DMS53 treated with DMSO at 0.1 percent for 48 hours (cell line): ENCODE measurements around the gene SYTL3.
"Not testable (repeated sequence)": the region's sequence is repeated elsewhere in the genome, so short reads cannot be mapped to it uniquely, and the experiment has no call there.

Source experiments
- DNase-seq: peaks from one replicate; lab custom pipeline; 2025; ENCODE audit not compliant: unreplicated experiment; lab: John Stamatoyannopoulos, UW

SYTL3 gene

GRCh38 chr6:158638324-158638854, 11.5 kb upstream of the SYTL3 start:
- DNase-seq, result no peak

DNA sequence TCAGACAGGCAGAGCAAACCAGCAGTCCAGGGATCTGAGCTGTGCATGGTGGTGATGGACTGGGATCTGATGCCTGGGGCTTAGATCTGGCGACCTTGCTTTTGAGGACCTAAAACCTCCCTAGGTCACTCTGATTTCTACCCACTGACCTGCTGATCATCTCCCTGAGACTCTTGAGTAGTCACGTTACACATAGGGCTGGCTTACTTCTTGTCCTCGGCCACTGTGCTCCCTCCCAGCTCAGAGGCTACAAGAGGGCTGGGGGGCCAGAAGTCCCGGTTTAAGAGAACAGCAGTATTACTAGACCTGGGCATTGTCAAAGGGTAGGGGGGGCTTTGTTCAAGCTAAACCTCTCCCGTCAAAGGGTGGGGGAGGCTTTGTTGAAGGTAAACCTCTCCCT, 10.8 kb upstream of the SYTL3 start:
- no peak for DNase-seq

- no peak for DNase-seq
Measured at GRCh38 chr6:158640519-158640918, 9.3 kb upstream of the SYTL3 start.

GRCh38 chr6:158642097-158642601, 7.7 kb upstream of the SYTL3 start:
- DNase-seq, result no peak

GRCh38 chr6:158643836-158644230, 6.0 kb upstream of the SYTL3 start:
- no peak for DNase-seq

DNA sequence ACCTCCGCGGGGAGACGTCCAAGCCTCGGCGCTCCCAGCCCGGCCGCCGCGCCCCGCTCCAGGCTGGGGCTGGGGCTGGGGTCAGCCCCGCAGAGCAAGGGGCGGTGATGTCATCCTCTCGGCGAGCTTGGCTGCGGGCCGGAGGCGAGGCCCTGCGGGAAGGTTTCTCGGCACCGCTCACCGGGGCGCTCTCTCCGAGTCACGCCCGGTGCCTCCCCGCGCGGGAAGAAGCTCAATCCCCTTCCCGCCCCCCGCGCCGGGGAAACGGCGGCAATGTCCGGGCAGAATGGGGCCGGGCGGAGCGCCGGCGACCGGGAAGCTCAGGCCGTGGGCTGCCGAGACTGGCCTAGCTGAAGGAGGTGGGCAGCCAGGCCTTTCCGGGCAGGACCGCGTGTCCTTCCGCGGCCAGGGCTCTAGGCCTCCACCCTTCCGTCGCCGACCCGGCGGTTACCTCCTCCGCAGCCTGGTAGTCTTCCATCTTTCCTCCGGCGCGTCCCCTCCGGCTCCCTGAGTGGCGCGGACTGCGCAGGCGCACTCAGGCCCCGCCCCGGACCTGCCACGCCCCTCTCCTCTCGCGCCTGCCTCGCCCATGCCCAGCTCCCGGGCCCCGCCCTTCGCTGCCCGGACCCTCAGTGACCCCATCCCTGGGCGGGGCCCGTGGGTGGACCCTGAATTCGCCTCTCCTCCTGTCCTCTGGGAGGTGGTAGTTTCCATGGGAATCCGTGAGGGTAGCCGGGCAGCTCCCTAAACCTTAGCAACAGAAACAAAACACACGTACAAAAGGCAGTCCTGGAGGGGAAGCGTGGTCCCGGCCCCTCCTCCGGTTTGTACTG, 5.4 kb upstream of the SYTL3 start, which contains the start of gene DYNLT1:
TSS of gene DYNLT1 (minus strand) at position 513 of the 833 bp plus-strand sequence. CDS start at position 478, 35 bp downstream.
- peak; percentile 76 for DNase-seq

DNA sequence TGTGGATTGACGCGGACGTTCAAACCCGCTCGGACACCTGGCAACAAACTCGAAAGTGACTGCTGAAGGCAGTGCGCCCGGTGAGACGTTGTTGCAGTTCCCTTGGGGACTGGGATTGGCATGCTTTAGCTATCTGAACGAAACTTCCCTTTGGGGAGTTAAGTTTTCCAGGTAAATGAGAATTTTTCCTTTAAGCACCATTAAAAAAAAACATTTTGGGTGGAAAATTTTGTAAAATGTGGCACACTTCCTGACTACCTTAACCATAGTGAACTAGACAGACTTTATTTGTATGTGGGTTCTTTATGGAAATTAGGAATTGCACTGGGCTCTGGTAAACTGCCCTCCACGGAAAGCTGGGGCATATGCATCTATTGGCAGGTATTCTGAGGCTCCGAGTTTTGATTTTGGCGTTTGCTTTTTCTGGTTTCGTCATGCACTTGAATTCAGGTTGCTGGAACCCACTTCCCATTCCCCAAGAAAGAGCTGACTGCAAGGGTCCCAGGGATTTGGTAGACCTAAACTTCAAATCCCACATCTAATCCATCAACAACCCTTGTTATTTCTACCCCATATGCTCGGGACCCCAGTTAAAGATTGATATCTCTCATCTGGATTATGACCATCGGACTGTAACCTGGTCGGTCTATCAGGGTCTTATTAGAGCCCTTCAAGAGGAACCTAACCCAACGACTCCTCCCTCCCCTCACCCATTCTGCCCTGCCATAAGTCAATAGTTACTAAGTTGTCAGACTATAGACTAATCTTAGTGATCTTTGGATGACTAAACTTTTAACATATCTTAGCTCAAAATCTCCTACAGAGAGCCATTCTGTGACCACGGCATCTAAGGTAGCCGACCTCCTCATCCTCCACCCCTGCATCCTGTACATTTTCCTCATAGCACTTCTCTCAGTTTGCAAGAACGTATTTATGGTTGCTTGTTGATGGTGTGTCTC, 4.5 kb upstream of the SYTL3 start:
- DNase-seq, result no peak

GRCh38 chr6:158646023-158646910, 3.6 kb upstream of the SYTL3 start:
- no peak for DNase-seq

DNA sequence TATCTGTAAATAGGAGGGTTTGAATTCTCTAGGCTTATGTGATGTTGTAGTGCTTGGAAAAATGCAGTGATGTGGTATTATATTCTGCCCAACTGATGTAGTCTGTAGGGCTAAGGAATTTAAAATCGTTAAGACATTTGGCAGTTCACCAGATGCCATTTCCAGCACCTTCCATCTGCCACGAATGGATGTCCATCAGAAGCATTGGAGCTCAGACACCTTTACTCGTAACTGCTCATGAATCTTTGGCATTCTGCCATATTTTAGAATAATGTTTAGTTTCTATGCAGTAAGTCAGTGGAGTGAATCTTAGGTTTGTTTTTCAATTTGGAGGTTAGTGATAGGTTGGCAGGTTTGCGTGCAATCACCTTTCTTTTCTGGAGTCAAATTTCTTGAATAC, 2.4 kb upstream of the SYTL3 start:
- DNase-seq, result no peak

- no peak for DNase-seq
Measured at GRCh38 chr6:158648682-158649131, 1.1 kb upstream of the SYTL3 start.

DNA sequence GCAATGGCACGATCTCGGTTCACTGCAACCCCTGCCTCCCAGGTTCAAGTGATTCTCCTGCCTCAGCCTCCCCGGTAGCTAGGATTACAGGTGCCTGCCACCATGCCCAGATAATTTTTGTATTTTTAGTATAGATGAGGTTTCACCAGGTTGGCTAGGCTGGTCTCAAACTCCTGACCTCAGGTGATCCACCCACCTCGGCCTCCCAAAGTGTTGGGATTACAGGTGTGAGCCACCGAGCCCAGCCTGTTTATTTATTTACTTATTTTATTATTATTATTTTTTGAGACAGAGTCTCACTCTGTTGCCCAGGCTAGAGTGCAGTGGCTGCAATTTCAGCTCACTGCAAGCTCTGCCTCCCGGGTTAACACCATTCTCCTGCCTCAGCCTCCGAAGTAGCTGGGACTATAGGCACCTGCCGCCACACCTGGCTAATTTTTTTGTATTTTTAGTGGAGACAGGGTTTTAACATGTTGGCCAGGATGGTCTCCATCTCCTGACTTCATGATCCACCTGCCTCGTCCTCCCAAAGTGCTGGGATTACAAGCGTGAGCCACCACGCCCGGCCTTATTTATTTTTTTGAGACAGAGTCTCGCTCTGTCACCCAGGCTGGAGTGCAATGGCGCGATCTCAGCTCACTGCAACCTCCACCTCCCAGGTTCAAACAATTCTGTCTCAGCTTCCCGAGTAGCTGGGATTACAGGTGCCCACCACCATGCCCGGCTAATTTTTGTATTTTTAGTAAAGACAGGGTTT, 2.3 kb downstream of the SYTL3 start:
- DNase-seq, result not testable (repeated sequence)

DNA sequence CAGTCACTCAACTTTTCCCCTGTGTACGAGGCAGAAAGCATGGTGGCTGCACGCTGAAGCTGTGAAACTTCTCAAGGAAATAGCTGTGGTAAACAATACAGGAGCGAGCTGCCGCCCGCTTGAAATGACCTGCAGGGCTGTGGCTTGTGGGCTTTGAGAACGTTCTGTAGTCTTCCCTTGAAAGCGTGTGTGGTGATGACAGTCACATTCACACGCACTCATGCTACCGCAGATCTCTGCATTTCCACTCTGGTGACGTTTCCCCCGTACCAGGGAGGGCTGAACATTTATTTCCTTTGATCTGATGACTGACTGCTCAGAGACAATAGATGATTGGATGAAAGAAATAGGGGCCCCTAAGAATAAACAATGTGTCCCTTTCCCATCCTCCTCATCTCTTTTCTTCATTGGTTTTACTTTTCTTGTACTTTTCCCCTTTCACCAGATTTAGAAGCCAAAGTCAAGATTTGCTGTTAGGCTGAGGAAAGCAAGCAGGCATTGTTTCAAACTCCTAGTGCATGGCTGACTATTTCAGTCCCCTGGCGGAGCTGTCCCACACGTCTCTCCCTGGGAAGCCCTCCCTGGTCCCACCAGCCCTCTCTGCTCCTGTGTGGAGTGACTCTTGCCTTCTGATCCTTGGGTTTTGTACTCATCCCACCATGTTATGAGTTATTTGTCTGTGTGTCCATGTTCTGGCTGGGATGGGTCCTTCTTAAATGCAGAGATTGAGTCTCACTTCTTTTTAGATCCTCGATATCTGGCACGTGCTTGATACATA, 3.9 kb downstream of the SYTL3 start:
- DNase-seq, result no peak

GRCh38 chr6:158654498-158654897, 4.6 kb downstream of the SYTL3 start:
- DNase-seq, result peak; percentile 42

- DNase-seq, result peak; percentile 58
Measured at GRCh38 chr6:158654960-158655489, 5.2 kb downstream of the SYTL3 start.

DNA sequence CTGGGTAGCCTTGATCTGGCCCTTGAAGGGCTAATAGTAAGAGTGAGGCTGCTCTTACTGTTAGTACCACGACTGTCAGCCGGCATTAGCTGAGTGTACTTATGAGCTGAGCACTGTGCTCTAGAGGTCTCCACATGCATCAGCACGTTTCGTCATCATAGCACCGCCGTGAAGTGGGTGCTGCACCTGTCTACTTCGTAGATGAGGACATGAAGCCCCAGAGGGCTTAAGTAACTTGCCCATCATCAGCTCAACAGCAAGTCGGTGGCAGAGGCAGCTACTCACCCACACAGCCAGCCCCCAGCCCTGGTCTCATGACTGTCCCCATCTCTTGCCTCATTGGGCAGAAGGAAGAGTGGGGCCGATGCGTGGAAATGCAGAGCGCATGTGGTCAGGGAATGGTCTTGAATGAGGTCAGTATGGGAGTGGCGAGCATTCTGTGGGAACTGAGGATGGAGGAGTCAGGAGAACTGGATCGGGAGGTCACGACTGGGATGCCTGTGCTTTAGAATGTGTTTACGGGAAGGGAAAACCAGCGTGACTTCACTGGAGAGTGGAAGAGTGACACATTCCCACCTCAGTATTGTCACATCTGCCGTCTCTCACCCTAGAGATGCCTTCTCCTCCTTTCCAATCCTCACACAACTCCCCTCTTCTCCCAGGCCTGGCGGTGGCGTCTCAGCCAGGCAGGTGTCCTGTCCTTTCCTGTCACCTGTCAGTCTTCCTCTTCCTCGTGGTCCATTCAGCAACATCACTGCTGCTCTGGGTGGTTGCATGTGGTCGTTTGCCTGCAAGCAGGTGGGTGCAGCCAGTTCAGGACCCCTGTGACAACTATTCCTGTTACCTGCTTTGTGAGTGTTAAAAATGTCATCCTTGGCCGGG, 6.0 kb downstream of the SYTL3 start:
- peak; percentile 79 for DNase-seq

DNA sequence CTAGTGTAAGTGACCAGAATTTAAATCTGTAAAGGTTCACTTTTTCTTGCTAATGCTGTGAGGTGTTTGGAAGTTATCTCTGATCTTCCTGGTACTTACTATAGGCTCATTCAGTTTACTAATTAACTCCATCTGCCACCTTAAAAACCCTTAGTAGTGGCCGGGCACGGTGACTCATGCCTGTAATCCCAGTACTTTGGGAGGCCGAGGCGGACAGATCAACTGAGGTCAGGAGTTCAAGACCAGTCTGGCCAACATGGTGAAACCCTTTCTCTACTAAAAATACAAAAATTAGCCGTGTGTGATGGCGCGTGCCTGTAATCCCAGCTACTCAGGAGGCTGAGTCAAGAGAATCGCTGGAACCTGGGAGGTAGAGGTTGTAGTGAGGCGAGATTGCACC, 7.1 kb downstream of the SYTL3 start:
- DNase-seq, result peak; percentile 33

DNA sequence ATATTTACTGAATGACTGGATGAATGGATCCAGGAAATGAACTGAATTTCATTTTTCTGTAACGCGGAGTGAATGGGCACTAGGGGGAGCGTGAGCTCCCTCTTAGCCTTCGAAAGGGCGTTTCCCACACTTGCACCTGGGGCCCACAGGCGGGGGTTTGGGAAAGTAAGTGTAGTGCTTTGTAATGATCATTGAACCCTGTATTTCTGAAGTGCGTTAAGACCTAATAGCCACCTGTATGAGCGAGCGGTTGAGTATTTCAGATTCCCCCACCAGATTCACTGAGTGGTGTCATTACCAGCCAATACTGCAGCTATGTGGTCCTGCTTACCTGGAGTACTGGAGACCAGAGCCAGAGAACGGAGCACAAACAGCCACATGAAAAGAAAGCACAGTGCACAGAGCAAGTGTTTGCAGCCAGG, 10.5 kb downstream of the SYTL3 start:
- peak; percentile 89 for DNase-seq
